Islet of Langerhans (tissue), 1 donor: ENCODE measurements around the gene P2RY6.

Experiments
- FAIRE-seq: peaks from one replicate; lab custom pipeline; 2011; peaks lifted over from hg19 to GRCh38; lab: Jason Lieb, UNC

P2RY6 gene

DNA sequence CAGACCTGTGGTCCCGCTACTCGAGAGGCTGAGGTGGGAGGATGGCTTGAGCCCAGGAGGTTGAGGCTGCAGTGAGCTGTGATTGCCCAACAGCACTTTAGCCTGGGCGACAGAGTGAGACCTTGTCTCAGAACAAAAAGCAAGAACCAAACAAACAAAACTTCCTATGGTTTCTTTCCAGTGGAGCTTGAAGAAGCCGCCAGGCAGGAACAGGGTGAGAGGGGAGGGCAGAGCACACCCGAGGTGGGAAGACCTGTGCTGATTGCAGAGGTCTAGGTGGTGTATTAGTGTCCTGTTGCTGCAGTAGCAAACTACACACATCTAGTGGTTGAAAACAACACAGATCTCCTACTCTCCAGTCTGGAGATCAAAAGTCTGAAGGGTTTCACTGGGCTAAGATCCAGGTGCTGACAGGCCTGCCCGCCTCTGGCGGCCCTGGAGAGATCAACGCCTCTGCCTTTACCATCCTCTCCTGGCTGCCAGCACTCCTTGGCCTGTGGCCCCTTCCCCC, 46.4 kb downstream of the P2RY6 start:
- FAIRE-seq = no peak

DNA sequence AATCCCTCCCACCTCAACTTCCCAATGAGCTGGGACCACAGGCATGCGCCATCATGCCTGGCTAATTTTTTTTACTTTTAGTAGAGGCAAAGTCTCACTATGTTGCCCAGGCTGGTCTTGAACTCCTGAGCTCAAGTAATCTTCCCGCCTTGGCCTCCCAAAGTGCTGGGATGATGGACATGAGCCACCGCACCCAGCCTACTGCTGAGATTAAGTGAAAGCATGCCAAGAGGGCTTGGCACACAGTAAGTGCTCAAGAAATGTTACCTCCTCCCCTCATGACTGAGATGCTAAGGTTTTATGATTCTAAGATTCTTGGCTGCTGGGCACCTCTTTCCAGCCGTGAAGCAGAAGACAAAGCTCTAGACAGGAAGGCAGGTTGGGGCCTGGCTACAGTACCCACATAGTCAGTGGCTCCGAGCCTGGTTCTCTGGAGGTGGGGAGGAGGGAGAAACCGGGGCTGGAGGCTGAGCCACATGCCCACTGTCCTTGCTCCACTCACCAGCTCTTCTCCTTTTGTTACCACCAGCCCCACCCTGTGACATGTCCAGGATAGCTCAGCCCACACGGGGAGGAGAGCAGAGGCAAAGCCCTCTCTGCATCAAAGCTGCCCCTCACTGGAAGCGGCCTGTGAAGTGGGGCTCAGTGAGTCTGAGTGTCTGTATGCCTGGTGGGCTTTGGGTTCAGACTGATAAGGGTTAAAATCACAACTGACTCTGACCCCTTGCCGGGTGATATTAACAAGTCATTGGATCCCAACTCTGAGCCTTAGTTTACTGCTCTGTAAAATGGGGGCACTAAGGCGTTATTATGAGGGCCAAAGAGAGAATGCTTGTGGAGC, 48.8 kb downstream of the P2RY6 start:
- FAIRE-seq = no peak

DNA sequence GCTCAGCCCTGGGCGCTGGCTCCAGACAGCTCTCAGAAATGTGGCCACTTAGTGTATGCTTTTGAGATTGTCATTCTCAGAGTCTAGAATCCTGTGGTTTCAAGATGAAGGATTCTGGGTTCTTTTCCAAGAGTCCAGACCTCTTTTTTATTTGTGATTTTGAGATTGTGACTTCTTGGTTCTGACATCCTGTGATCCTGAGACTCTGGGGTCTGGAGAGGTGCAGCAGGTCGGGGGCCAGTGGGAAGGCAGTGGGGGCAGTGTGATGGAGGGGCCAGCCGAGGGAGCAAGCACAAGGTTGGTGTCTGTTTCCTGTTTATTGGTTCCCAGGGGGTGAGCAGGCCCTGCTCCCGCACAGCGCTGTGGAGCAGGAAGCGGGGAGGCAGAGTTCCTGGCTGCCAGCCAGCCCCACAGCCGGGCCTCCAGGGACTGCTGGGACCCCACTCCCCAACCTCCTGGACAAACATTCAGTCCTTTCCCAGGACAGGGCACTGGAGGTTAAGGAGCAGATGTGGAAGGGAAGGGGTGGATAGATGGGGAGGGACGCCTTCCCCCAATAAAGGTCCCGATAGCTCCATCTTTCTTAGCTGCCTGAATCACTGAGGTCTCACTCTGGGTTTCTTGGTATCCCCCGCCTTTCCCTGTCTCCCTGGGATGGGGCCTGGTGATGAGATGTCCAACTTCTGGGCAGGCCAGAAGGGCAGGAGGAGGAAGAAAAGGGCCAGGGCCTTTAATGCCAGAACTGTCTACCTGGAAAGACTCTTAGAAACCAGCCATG, 49.7 kb downstream of the P2RY6 start:
- FAIRE-seq = no peak

DNA sequence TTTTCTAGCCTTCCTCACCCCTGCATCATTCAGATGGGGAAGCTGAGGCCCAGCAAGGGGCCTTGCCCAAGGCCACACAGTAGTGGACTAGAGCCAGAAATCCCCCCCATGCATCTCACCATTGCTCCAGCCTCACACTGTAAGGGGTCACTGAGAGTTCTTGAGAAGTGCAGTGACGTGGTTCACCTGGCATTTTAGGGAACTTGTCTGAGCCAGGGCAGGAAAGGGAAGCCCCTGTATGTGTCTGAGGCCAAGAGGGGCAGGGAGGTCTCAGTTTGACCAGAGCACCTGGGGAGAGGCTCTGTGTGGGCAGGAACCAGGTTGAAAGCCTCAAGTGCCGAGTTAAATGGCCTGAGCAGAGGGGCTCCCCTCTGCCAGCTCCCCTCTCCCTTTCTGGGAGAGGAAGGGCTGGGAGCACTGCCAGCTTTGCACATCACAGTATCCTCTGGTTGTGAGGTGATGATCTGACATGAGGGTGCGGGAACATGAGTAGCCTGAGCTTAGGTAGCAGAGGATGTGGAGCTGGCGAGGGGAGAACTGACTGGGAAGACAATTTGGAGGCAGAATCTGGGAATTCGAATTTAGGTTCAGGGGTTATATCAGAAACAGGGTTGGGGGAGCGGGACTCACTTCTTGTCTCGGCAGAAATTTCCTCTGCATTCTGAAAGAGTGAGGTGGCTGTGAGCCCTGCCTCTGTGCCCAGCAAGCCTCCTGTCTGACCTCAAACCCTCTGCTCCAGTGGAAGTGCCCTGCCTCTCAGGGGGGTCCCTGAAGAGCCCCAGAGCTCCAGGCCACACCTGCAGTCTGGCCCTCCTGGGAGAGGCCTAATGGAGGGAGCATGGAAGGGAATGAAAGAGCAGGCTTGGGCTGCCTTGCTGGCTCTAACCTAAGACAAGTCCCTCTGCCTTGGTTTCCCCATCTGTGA, 50.5 kb downstream of the P2RY6 start:
- no peak for FAIRE-seq

DNA sequence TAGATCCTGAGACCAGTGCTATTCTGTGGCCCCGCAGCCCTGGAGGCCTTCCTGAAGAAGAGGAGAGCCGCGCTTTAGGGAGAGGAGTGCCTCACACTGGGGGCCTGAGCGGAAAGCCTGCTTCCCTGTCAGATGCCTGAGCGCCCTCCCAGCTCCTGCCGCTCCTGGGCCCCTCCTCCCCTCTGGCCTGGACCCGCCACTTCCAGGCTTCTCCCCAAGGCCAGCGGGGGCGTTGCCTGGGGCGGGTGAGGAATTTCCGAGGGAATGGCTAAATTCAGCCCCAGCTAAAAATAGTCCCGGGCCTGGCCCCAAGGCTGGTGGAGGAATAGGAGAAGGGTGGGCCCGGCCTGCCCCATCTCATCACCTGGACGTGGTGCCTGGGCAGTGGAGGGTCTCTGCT, 51.3 kb downstream of the P2RY6 start:
- no peak for FAIRE-seq

DNA sequence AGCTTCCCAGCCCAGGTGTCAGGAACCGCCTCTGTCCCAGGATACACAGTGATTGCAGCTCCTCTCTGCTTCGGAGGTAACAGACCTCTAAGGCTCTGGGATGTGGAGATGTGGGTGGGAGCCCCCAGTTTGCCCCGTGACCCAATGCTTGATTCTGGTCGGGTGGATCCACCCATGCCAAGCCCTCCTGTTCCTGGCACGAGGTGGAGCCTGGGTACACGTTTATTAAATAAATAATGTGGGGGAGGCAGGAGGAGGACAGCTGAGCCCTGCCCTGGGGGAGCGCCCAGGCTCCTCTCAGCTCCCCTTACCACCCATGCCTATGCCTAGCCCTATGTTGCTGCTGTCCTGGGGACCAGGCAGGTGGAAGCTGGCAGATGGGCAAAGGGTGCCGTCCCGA, 52.0 kb downstream of the P2RY6 start:
- no peak for FAIRE-seq

DNA sequence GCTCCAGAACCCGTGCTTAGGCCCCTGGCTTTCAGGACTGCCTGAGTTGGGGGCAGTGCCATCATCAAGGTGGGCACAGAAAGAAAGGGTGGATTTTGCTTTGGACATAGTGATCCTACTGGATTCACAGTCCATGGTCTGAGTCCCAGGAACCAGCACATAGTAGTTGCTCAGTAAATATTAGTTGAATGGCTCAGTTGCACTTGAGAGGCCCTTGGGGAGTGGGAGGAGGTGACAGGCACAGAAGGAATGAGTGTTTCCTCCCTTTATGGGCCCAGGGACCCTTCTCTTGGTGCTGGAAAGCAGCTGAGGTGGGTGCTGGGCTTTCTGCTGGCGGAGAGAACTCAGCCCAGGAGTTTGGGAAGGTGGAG, 52.5 kb downstream of the P2RY6 start:
- no peak for FAIRE-seq

DNA sequence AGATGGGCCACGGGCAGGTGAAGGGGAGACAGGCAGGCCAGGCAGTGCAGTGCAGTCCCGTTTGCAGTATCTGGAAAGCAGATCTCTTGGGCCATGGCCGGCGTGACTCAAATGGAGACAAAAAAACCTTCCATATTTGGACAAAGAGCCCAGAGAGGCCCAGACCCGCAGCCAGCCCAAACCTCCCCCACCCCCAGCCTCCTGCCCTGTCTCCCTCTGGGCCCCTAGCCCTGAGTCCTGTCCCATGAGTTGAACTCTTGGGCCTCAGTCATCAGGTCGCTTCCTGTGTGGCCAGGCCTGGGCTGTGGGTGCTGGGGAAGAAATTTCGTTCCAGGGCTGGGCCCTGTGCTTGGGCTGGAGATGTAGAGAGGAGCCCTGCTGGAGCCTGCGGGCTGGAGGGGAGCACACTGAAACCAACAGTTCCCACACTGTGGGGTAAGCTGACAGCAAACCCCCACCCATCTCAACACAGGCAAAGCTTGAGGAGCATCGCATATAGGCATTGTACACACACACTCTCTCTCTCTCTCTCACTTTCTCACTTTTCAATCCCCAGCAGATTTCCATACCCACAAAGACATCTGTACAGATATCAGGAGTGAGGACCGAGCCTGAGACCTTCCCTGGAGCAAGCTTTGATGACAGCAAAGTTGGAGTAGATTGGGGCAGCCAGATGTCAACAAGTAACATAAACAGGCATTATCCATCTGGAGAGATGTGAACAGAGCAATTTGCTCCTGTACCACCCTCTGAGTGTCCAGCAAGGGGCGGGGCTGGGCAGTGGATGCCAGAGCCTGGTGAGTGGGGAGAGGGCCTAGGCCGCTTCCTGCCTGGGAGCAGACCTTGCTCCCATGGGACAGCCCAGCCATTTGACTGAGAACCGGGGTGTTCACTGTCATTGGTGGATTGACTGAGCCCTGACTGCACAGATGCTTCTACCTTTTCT, 53.2 kb downstream of the P2RY6 start:
- FAIRE-seq = no peak

DNA sequence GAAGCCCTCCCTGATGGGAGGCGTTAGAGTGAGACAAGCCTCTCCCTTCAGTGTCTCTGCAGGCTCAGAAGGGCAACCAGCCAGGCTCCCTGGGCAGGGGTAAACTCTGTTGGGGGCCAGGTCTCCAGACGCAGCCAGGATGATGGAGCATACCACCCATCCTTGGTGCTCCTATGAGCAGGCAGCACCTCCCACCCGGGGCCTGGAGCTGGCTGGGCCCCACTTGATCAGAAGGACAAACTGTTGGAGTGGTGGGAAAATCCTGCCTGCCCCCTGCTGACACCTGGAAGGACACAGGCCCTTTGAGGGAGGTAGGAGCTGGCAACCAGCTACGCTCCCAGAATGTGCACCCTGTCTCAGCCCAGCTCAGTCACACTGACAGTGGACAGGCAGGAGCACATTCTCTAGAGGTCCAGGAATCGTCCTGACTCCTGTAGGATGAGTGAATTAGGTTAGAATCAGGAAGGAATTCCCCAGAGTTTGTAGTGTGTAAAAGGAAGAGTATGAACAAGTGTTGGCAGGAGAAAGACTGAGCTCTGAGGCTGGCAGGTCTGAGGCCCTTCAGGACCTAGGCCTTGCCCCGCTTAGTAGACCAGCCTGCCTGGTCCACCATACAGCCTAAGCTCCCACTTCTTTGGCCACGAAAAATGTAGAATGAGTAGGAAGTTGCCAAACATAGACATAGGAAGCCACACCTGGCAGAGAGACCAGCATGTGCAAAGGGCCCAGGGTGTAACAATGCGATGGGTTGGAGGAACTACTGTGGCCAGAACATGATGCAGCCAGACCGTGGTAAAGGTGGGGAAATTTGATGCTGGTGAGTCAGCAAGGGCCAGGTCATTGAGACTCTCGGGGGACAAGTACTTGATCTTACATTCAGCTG, 55.0 kb downstream of the P2RY6 start:
- FAIRE-seq = no peak

DNA sequence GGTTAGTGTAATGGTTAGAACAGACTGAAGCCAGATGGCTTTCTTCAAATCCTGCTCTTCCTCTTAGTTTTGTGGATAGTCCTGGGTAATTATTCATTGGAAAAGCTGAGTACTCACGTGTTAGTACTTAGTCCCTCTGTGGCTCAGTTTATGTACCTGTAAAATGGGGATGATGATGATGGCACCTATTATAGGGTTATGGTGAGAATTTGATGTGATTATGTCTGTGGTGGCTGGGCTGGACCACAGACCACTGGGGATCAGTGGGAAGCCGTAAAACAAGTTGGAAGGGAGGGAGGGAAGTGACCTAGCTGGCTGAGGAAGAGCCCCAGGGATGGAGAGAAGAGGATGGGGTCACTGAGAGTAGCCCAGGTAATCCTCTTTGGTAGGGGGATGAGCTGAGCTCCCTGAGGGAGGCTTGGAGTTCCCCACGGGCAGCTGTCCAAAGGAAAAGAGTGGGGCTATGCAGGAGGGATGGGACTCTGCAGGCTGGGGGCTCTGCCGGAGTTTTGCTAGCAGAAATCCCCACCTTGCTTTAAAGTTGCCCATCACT, 55.8 kb downstream of the P2RY6 start:
- no peak for FAIRE-seq

DNA sequence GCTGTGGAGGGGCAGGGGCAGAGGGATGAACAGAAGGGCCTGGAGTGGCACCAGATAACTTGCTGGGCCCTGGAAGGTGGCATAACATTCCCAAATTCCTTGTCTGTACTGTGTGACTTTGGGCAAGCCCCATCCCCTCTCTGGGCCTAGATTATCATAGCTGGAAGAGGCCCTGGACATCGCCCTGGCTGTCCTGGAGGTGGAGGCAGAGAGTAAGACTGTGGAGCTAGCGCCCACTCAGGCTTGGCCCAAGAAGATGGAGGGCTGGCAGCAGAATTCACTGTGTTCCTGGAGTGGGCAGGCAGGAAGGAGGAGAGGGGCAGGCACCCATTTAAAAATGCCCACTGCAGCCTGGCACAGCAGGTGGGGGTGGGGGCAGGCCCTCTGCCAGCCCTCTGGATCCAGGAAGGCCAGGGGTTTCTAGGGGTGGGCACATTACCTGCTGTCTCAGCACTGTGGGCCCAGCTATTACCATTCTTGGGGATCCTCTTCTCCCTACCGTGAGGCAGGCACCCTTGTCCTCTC, 58.5 kb downstream of the P2RY6 start:
- FAIRE-seq = no peak

DNA sequence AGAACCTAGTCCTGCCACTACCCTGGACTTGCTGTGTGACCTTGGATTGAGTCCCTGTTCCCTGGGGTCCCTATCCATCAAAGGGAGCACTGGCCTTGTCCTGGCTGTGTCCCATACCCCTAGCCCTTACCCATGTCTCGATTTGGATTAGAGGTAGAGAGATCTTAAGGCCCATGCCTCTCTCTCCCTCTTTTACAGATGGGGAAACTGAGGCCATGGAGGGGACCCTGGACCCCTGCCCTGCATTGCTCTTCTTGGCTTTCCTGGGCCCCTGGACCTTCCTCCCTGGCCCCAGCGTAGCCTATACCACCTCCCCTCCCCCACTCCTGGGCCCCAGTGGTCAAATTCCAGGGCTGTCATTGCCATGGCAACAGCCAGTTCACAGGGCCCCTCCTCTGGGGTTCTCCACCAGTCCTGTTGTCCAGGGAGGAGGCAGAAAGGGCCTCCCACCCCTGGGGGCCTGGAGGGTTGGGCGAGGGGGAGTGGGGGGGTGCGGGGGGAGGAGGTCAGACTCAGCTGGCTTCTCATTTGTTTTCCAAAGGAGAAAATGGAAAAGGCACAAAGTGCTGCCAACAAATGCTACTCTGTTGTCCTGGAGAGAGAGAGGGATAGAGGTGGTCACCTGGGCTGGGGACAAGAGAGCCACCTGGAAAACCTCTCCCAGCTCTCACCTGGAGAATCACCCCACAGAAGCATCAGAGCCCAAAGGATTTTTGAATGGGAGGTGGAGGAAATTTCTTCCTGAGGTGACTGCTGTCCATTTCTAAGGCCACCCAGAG, 59.2 kb downstream of the P2RY6 start:
- FAIRE-seq = no peak

DNA sequence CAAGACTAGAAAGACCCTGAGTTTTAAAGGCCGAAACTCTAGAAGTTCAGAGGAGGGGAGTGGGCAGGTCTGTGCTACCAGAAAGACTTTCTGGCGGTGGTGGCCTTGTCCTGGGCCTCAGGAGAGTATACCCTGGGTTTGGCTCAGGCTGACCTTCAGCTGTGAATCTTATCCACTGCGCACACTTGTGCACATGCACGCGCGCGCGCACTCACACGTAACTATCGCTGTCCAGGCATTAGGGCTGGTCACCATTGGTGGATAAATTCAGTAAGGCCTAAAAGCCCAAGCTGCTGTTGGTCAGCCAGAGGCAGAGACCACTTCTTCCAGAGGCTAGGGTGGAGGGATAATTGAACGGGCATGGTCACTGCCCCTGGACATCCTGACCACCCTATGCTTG, 61.0 kb downstream of the P2RY6 start:
- no peak for FAIRE-seq

DNA sequence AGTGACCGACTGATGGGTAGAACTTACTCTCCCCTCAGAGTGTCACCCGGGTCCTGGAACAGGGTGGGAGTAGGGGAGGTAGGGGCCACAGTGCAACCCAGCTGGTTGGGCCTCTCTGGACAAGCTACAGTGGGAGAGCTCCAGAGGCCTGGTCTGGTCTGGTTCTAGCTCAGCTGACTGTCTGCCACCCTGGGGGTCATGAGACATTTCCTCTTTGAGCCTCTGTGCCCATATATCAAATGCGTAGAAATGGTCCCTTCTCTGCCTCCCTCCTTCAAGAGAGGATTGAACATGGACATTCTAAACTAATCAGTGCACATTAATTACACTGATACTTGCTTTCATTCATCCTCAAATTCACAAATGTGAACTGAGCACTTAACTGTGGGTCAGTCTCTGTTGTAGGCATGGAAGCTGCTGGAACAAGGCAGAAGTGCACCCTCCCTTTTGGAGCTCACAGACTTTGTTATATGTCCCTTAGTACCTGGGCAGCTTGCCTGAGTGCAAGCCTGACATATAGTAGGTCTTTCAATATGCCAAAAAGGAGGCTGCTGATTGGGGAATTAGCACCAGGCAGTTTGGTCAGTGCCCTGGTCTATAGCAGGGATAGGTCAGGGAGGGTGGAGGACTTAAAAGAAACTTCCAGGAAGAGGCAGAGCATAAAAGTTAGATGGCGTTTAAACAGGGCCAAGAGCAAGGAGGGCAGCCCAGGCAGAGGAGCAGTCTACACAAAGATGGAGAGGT, 61.7 kb downstream of the P2RY6 start:
- FAIRE-seq = no peak

DNA sequence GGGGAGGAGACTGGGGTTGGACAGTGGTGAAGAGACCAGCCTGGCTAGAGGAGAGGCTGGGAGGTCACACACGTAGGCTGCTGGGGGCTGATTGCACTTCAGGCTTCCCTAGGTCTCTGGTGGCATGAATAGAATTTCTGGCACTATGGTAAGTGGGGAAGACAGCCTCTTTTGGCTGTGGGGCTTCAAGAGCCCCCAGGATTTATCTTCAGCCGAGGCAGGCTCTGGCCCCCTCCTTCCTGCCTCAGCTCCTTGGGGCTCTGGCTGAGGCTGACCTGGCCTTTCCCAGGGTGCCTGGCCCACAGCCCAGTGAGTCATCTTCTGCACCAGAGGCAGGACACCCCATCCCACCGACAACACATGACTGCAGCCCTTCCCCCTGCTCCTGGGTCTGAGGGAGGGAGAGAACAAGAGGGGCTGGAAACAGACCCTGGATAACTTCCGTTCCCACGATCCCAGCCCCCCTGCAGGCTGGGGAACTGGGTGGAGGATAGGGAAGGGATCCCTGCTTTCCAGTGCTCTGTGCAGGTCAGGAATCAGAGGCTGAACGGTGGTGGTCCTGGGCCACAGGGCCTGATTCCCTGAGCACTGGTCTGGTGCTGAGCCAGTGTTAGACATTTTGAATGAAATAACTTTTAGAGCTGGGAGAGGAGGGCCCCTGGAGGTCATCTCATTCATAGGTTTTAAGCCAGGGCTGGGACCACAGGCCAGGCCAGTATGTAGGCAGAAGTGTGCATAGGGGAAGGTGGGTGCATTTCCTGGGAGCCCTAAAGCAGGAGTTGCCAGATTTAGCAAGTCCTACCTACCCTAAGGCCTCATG, 62.5 kb downstream of the P2RY6 start:
- FAIRE-seq = no peak

DNA sequence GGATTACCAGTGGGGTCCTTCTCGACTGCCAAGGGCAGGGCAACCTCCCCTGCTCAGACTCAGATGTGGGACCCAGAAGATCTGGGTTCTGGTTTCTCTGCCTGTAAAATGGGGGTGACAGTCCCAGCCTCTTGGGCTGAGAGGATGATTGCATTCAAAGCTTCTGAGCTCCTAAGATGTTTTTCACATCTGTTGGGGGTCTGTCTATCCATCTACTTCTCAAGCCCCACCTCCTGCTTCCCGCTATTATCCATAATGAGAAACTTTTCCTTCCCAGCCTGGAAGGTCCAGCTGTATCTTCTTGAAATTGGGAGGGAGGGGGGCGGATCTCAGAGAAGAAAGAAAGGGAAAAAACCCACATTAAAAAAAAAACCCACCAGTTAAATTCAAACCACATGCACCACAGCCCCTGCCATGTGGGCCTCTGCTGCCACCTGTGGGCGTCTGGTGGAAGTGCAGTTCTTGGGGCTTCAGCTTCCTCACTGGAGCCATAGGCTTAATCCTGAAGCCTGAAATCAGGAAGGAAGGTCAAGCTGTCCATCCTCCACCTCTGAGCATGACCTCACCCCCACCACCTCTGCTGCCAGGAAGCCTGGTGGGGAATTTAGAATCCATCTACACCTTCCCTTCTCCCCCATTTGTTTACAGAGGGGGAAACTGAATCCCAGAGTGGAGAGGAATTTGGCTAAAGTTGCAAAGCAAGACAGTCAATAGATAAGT, 63.2 kb downstream of the P2RY6 start:
- FAIRE-seq = no peak

DNA sequence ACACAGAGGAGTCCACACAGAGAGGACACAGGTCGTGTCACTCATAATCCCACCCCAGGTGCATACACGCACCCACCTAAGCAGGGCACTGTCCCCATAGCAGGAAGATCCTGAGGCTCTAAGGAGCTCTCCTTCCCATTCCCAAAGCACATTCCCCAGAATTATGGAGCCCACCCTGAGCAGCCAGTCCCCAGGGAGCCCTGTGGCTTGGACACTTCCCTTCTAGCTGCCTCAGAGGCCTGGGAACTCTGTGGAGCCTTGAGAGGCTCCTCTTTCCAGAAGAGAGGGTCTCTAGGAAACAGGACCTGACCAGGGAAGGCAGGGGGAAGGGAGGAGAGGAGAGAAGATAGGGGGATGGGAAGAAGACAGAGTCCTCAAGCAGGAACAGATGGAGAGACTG, 65.7 kb downstream of the P2RY6 start:
- FAIRE-seq = no peak
